Smooth muscle cell (in vitro differentiated cells): Measurements from ENCODE around the gene POU5F1. TPM values are rescaled to one million over a fixed set of nuclear protein-coding genes. Genes with fewer than 3 reads are reported as not detected.

Source experiments
- DNase-seq: peaks from one replicate; lab custom pipeline; 2025; ENCODE audit not compliant: unreplicated experiment; lab: John Stamatoyannopoulos, UW
- H2AFZ ChIP-seq: fragments of 200-600 bp; sonication (generic); 2 replicates; pipeline ENCODE4 v1.6.0; 2016; ENCODE audit warnings: antibody characterized with exemption, low read depth, mild to moderate bottlenecking
- H3F3A ChIP-seq: fragments of 200-600 bp; sonication (generic); 2 replicates; pipeline ENCODE4 v1.6.0; 2017; ENCODE audit warnings: antibody characterized with exemption, low read depth
- H3K27ac ChIP-seq: fragments of 200-600 bp; sonication (generic); 2 replicates; pipeline ENCODE4 v1.5.1; 2016; ENCODE audit warnings: low read depth, mild to moderate bottlenecking
- H3K27me3 ChIP-seq: fragments of 200-600 bp; sonication (generic); 2 replicates; pipeline ENCODE4 v1.6.1; 2016; ENCODE audit warnings: low read depth, mild to moderate bottlenecking
- H3K36me3 ChIP-seq: fragments of 200-600 bp; sonication (generic); 2 replicates; pipeline ENCODE4 v1.5.1; 2016; ENCODE audit warnings: low read depth
- H3K4me1 ChIP-seq: fragments of 200-600 bp; sonication (generic); 2 replicates; pipeline ENCODE4 v1.5.1; 2016; ENCODE audit warnings: low read depth
- H3K4me2 ChIP-seq: fragments of 200-600 bp; sonication (generic); 2 replicates; pipeline ENCODE4 v1.6.0; 2016; ENCODE audit warnings: mild to moderate bottlenecking
- H3K4me3 ChIP-seq: fragments of 200-600 bp; sonication (generic); 2 replicates; pipeline ENCODE4 v1.5.1; 2016; ENCODE audit warnings: mild to moderate bottlenecking
- H3K79me2 ChIP-seq: fragments of 200-600 bp; sonication (generic); 2 replicates; pipeline ENCODE4 v1.6.0; 2016; ENCODE audit warnings: low read depth, mild to moderate bottlenecking
- H3K9ac ChIP-seq: fragments of 200-600 bp; sonication (generic); 2 replicates; pipeline ENCODE4 v1.6.0; 2016; ENCODE audit warnings: low read depth
- H3K9me3 ChIP-seq: fragments of 200-600 bp; sonication (generic); replicated peaks from 2 replicates; pipeline ENCODE4 v1.5.1; 2016; ENCODE audit warnings: low read depth
- H4K20me1 ChIP-seq: fragments of 200-600 bp; sonication (generic); 2 replicates; pipeline ENCODE4 v1.6.0; 2016; ENCODE audit warnings: low read depth
- CTCF ChIP-seq: fragments of 200-600 bp; sonication (generic); IDR thresholded peaks from 2 replicates; pipeline ENCODE4 v1.5.1; 2017; ENCODE audit warnings: borderline replicate concordance, mild to moderate bottlenecking, antibody characterized with exemption; ENCODE audit not compliant: insufficient read depth, poor library complexity, severe bottlenecking
- WGBS: methylation state at CpG from one replicate; pipeline ENCODE4 v1.1.7; 2016; ENCODE audit warnings: low lambda C conversion rate; 5-methylcytosine and 5-hydroxymethylcytosine counted together
- polyA plus RNA-seq: library from polyadenylated mRNA; unstranded; fragments of >200 nt; fragmentation: Nextera tagmentation; extraction: Ambion mirVana; gene quantifications from 2 replicates; pipeline ENCODE4 v1.2.1, GENCODE V29; 2016
- total RNA-seq: library from RNA; depleted of rRNA; stranded (reverse); fragments of >200 nt; gene quantifications from 2 replicates; pipeline ENCODE4 v1.2.3, GENCODE V29; 2014

Gene POU5F1
- total and polyA plus RNA-seq, 2 experiments from 2014 or later: not detected

GRCh38 chr6:31210741-31211532 lies 40.5 kb upstream of the POU5F1 start:
- Histone ChIP-seq H3F3A (no peaks in the 10 kb centered on the region), H3K4me3 (no peak overlapping the region), H2AFZ (no peak overlapping the region), H3K27me3 (no peaks in the 10 kb centered on the region), H3K79me2 (no peaks in the 10 kb centered on the region), H3K9me3 (no peaks in the 10 kb centered on the region), H3K27ac (no peak overlapping the region), H3K4me2 (no peak overlapping the region), H4K20me1 (no peaks in the 10 kb centered on the region), H3K9ac (no peak overlapping the region), H3K36me3 (no peaks in the 10 kb centered on the region), H3K4me1 (peaks cover 8% of the 10 kb centered on the region)
- TF ChIP-seq CTCF: no peak
- WGBS: 85% methylated on average over 5 of the region's 5 CpGs
- DNase-seq: no peak

- Histone ChIP-seq H4K20me1 (no peaks in the 10 kb centered on the region), H3K9me3 (no peaks in the 10 kb centered on the region), H3K27ac (no peak overlapping the region), H3K4me2 (no peak overlapping the region), H3K36me3 (no peaks in the 10 kb centered on the region), H3K4me3 (no peak overlapping the region), H3K27me3 (no peaks in the 10 kb centered on the region), H3K9ac (no peak overlapping the region), H3F3A (no peaks in the 10 kb centered on the region), H2AFZ (no peak overlapping the region), H3K4me1 (peaks cover 8% of the 10 kb centered on the region), H3K79me2 (no peaks in the 10 kb centered on the region)
- DNase-seq: no peak
- no peak for TF ChIP-seq CTCF
- WGBS: 46% methylated on average over 6 of the region's 6 CpGs
Observed at GRCh38 chr6:31210123-31210522, 39.6 kb upstream of the POU5F1 start.

- H3K27me3 ChIP-seq: no peaks in the 10 kb centered on the region
- no peak for DNase-seq
- H3F3A ChIP-seq: no peaks in the 10 kb centered on the region
- no peaks in the 10 kb centered on the region for H3K9me3 ChIP-seq
- WGBS: 75% methylated on average over 2 of the region's 2 CpGs
- no peaks in the 10 kb centered on the region for H3K36me3 ChIP-seq
- no peak overlapping the region for H2AFZ ChIP-seq
- peaks cover 8% of the 10 kb centered on the region for H3K4me1 ChIP-seq
- no peak overlapping the region for H3K4me2 ChIP-seq
- no peaks in the 10 kb centered on the region for H4K20me1 ChIP-seq
- no peaks in the 10 kb centered on the region for H3K79me2 ChIP-seq
- no peak overlapping the region for H3K9ac ChIP-seq
- TF ChIP-seq CTCF: no peak
- H3K4me3 ChIP-seq: no peak overlapping the region
- H3K27ac ChIP-seq: no peak overlapping the region
Observed at GRCh38 chr6:31209137-31209536, 38.7 kb upstream of the POU5F1 start.

- Histone ChIP-seq H3F3A (peaks cover 2% of the 10 kb centered on the region), H3K9me3 (no peaks in the 10 kb centered on the region), H3K9ac (no peak overlapping the region), H3K4me2 (no peak overlapping the region), H3K4me3 (no peak overlapping the region), H3K4me1 (peaks cover 11% of the 10 kb centered on the region), H3K36me3 (no peaks in the 10 kb centered on the region), H3K79me2 (no peaks in the 10 kb centered on the region), H3K27ac (no peak overlapping the region), H3K27me3 (no peaks in the 10 kb centered on the region), H4K20me1 (no peaks in the 10 kb centered on the region), H2AFZ (no peak overlapping the region)
- WGBS: 50% methylated on average over 2 of the region's 2 CpGs
- DNase-seq: no peak
- no peak for TF ChIP-seq CTCF
Observed at GRCh38 chr6:31208506-31208905, 38.0 kb upstream of the POU5F1 start.
